Measurements from ENCODE around the gene RHOU.
"Not testable (repeated sequence)": the region's sequence is repeated elsewhere in the genome, so short reads cannot be mapped to it uniquely, and the experiment has no call there.

The RHOU gene

GRCh38 chr1:228734881-228735801, at the start of gene RHOU:
TSS of gene RHOU (plus strand) at chr1:228735479. CDS start at chr1:228735743, 264 bp downstream.
- ATAC-seq, result peak; percentile 58 to 64

- ATAC-seq, result no peak
Measured at GRCh38 chr1:228687587-228687986, 47.7 kb upstream of the RHOU start.

- no peak for ATAC-seq
Measured at GRCh38 chr1:228689255-228689654, 46.0 kb upstream of the RHOU start.

- no peak for ATAC-seq
Measured at GRCh38 chr1:228691211-228691610, 44.1 kb upstream of the RHOU start.

GRCh38 chr1:228691926-228692325, 43.4 kb upstream of the RHOU start:
- ATAC-seq, result no peak

GRCh38 chr1:228694447-228694846, 40.8 kb upstream of the RHOU start:
- not testable (repeated sequence) for ATAC-seq

GRCh38 chr1:228695015-228695955, 40.0 kb upstream of the RHOU start:
- no peak for ATAC-seq

GRCh38 chr1:228697207-228698016, 37.9 kb upstream of the RHOU start:
- ATAC-seq, result no peak

- no peak for ATAC-seq
Measured at GRCh38 chr1:228698017-228698329, 37.3 kb upstream of the RHOU start.

- no peak for ATAC-seq
Measured at GRCh38 chr1:228702433-228702832, 32.8 kb upstream of the RHOU start.

GRCh38 chr1:228706305-228706704, 29.0 kb upstream of the RHOU start:
- ATAC-seq, result no peak

GRCh38 chr1:228717081-228717480, 18.2 kb upstream of the RHOU start:
- no peak for ATAC-seq

GRCh38 chr1:228721407-228721806, 13.9 kb upstream of the RHOU start:
- no peak for ATAC-seq

- no peak for ATAC-seq
Measured at GRCh38 chr1:228723287-228723686, 12.0 kb upstream of the RHOU start.

GRCh38 chr1:228723921-228724320, 11.4 kb upstream of the RHOU start:
- ATAC-seq, result no peak

- ATAC-seq, result no peak
Measured at GRCh38 chr1:228725178-228725577, 10.1 kb upstream of the RHOU start.

GRCh38 chr1:228727681-228728171, 7.6 kb upstream of the RHOU start:
- no peak for ATAC-seq

- ATAC-seq, result no peak
Measured at GRCh38 chr1:228732426-228732825, 2.9 kb upstream of the RHOU start.

GRCh38 chr1:228733576-228733975, 1.7 kb upstream of the RHOU start:
- ATAC-seq, result no peak

GRCh38 chr1:228735871-228736586, 750 bp downstream of the RHOU start:
- no peak for ATAC-seq

GRCh38 chr1:228736844-228737445, 1.7 kb downstream of the RHOU start:
- ATAC-seq, result no peak
